DND-41 (cell line): ENCODE measurements around the gene ZNF444.

Source experiments
- EZH2 ChIP-seq: IDR thresholded peaks from 3 replicates; pipeline ENCODE4 v1.6.1; 2012; ENCODE audit warnings: borderline replicate concordance, low read depth, mild to moderate bottlenecking, moderate library complexity, low read length, inconsistent platforms; ENCODE audit not compliant: severe bottlenecking
- TF ChIP-seq, protein P1 (sequence below): IDR thresholded peaks from 2 replicates; pipeline ENCODE4 v1.5.1; 2012; ENCODE audit warnings: borderline replicate concordance, low read length, moderate library complexity, mild to moderate bottlenecking; ENCODE audit not compliant: poor library complexity, severe bottlenecking; ENCODE audit errors: extremely low read depth

DNA sequence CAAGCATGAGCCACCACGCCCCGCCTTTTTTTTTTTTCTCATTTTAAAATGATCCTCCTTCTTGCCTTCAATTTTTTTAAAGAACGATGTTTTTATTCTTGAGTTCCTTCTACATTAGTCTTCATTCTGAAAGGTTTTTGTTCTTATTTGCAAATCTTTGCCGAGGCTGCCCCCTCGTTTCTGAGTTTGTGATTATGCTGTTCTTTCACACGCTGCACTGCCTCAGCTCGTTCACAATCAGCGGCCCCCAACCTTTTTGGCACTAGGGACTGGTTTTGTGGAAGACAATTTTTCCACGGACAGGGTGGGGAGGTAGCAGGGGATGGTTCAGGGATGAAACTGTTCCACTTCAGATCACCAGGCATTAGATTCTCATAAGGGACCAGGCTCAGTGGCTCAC, 46.6 kb upstream of the ZNF444 start:
- TF ChIP-seq, protein P1, sequence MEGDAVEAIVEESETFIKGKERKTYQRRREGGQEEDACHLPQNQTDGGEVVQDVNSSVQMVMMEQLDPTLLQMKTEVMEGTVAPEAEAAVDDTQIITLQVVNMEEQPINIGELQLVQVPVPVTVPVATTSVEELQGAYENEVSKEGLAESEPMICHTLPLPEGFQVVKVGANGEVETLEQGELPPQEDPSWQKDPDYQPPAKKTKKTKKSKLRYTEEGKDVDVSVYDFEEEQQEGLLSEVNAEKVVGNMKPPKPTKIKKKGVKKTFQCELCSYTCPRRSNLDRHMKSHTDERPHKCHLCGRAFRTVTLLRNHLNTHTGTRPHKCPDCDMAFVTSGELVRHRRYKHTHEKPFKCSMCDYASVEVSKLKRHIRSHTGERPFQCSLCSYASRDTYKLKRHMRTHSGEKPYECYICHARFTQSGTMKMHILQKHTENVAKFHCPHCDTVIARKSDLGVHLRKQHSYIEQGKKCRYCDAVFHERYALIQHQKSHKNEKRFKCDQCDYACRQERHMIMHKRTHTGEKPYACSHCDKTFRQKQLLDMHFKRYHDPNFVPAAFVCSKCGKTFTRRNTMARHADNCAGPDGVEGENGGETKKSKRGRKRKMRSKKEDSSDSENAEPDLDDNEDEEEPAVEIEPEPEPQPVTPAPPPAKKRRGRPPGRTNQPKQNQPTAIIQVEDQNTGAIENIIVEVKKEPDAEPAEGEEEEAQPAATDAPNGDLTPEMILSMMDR: no peak
- no peak for TF ChIP-seq EZH2
